Vagina (tissue), 2 donors: Measurements from ENCODE around the gene LILRB4.

Source experiments
- CTCF ChIP-seq, 3 experiments: fragments of 450-650 bp in 2 of 3; fragments of 200-600 bp in 1 of 3; sonication (generic) in 1 of 3; IDR thresholded peaks; one replicate each; pipeline ENCODE4 v1.5.1; 2017 to 2019; ENCODE audit warnings: antibody characterized with exemption in 3 of 3, mild to moderate bottlenecking in 2 of 3, moderate library complexity in 2 of 3
- POLR2AphosphoS5 ChIP-seq, 2 donors: sonication (generic); formaldehyde crosslinking; IDR thresholded peaks; one replicate each; pipeline ENCODE4 v1.9.0; 2017; ENCODE audit warnings: antibody characterized with exemption in 2 of 2, mild to moderate bottlenecking in 2 of 2, low read depth in 1 of 2; ENCODE audit not compliant: insufficient read depth in 1 of 2

GRCh38 chr19:54626757-54627156 is 36.0 kb upstream of the LILRB4 start:
- no peak for TF ChIP-seq CTCF (IDR thresholded peaks at IDR 0.05)
- no peak for TF ChIP-seq POLR2AphosphoS5 (IDR thresholded peaks at IDR 0.05; ENCODE audit: insufficient read depth in 1 of 2, low read depth in 1 of 2)
